Type B pancreatic cell (in vitro differentiated cells): ENCODE results near the gene NEURL1B. TPM values are rescaled to one million over a fixed set of nuclear protein-coding genes. Genes with fewer than 3 reads are reported as not detected.

Source experiments
- DNase-seq: peaks from one replicate; pipeline ENCODE4 v3.0.0; 2021; ENCODE audit warnings: mixed read lengths; ENCODE audit not compliant: unreplicated experiment; ENCODE audit errors: extremely low spot score
- H3K27ac Mint-ChIP-seq: 2 replicates; pipeline ENCODE4 v1.8.0; 2021; ENCODE audit warnings: mild to moderate bottlenecking, mixed read lengths
- H3K27me3 Mint-ChIP-seq: 2 replicates; pipeline ENCODE4 v1.8.0; 2021; ENCODE audit warnings: mixed read lengths
- H3K36me3 Mint-ChIP-seq: 2 replicates; pipeline ENCODE4 v1.8.0; 2021; ENCODE audit warnings: mixed read lengths
- H3K4me1 Mint-ChIP-seq: one replicate; pipeline ENCODE4 v1.8.0; 2021; ENCODE audit warnings: mixed read lengths; ENCODE audit not compliant: unreplicated experiment
- H3K4me3 Mint-ChIP-seq: 2 replicates; pipeline ENCODE4 v1.8.0; 2021; ENCODE audit warnings: mild to moderate bottlenecking, mixed read lengths
- H3K9me3 Mint-ChIP-seq: 2 replicates; pipeline ENCODE4 v1.8.0; 2021; ENCODE audit warnings: mixed read lengths
- CTCF ChIP-seq: fragments of 200-600 bp; sonication (generic); conservative IDR thresholded peaks from 2 replicates; pipeline ENCODE4 v1.5.0; 2021; ENCODE audit warnings: antibody characterized with exemption, mild to moderate bottlenecking
- total RNA-seq: library from RNA; stranded (reverse); gene quantifications from 2 replicates; pipeline ENCODE4 v1.2.1, GENCODE V29; 2021; ENCODE audit warnings: low replicate concordance

Gene NEURL1B
- total RNA-seq, 1 donor from 2014 or later = 7.6 TPM

- Mint-ChIP-seq H3K9me3 (no peaks in the 10 kb centered on the region), H3K27ac (peak overlapping the region; percentile 87), H3K4me3 (no peak overlapping the region), H3K4me1 (peaks cover 18% of the 10 kb centered on the region), H3K36me3 (peaks cover 4% of the 10 kb centered on the region), H3K27me3 (peaks cover 11% of the 10 kb centered on the region)
- no peak for DNase-seq
- no peak for TF ChIP-seq CTCF
These were observed 48.1 kb downstream of the NEURL1B start for GRCh38 chr5:172689218-172689572.

GRCh38 chr5:172689801-172690200 is 48.7 kb downstream of the NEURL1B start:
- Mint-ChIP-seq H3K9me3 (no peaks in the 10 kb centered on the region), H3K27me3 (peaks cover 6% of the 10 kb centered on the region), H3K36me3 (peaks cover 4% of the 10 kb centered on the region), H3K4me3 (no peak overlapping the region), H3K27ac (no peak overlapping the region), H3K4me1 (peaks cover 23% of the 10 kb centered on the region)
- no peak for DNase-seq
- TF ChIP-seq CTCF = no peak

GRCh38 chr5:172690258-172691075 is 49.4 kb downstream of the NEURL1B start:
- Mint-ChIP-seq H3K27ac (peak overlapping the region; percentile 41), H3K27me3 (peaks cover under 1% of the 10 kb centered on the region), H3K36me3 (no peaks in the 10 kb centered on the region), H3K4me1 (peaks cover 23% of the 10 kb centered on the region), H3K9me3 (no peaks in the 10 kb centered on the region), H3K4me3 (no peak overlapping the region)
- no peak for DNase-seq
- no peak for TF ChIP-seq CTCF

- TF ChIP-seq CTCF = no peak
- H3K36me3 Mint-ChIP-seq = no peaks in the 10 kb centered on the region
- H3K4me3 Mint-ChIP-seq = no peak overlapping the region
- peaks cover 23% of the 10 kb centered on the region for H3K4me1 Mint-ChIP-seq
- no peak for DNase-seq
- no peaks in the 10 kb centered on the region for H3K27me3 Mint-ChIP-seq
- H3K27ac Mint-ChIP-seq = no peak overlapping the region
- no peaks in the 10 kb centered on the region for H3K9me3 Mint-ChIP-seq
These were observed 50.8 kb downstream of the NEURL1B start for GRCh38 chr5:172691886-172692285.

- H3K36me3 Mint-ChIP-seq = no peaks in the 10 kb centered on the region
- no peak overlapping the region for H3K27ac Mint-ChIP-seq
- H3K4me3 Mint-ChIP-seq = no peak overlapping the region
- H3K9me3 Mint-ChIP-seq = no peaks in the 10 kb centered on the region
- TF ChIP-seq CTCF = no peak
- peaks cover 29% of the 10 kb centered on the region for H3K4me1 Mint-ChIP-seq
- DNase-seq = no peak
- peaks cover 2% of the 10 kb centered on the region for H3K27me3 Mint-ChIP-seq
These were observed 51.4 kb downstream of the NEURL1B start for GRCh38 chr5:172692451-172692850.
